HepG2 (cell line): ENCODE measurements around the gene UBAC2. TPM values are rescaled to one million over a fixed set of nuclear protein-coding genes. Genes with fewer than 3 reads are reported as not detected.

ENCODE experiments used
- ARID4A ChIP-seq: sonication (generic); formaldehyde crosslinking; IDR thresholded peaks from 2 replicates; pipeline ENCODE4 v1.5.0; 2020; ENCODE audit warnings: mild to moderate bottlenecking, missing genetic modification reagents, borderline replicate concordance
- KLF16 ChIP-seq, 2 experiments: sonication (generic) in 1 of 2; formaldehyde crosslinking in 1 of 2; IDR thresholded peaks; 2 replicates each; pipeline versions ENCODE4 v1.6.1 to v1.8.0; 2016 to 2023; ENCODE audit warnings: missing genetic modification reagents in 2 of 2, missing compliant biosample characterization in 1 of 2
- ZBTB14 ChIP-seq: sonication (generic); formaldehyde crosslinking; IDR thresholded peaks from 2 replicates; pipeline ENCODE4 v1.4.0; 2020; ENCODE audit warnings: missing genetic modification reagents
- ZNF20 ChIP-seq: sonication (generic); formaldehyde crosslinking; IDR thresholded peaks from 2 replicates; pipeline ENCODE4 v1.4.0; 2020; ENCODE audit warnings: mild to moderate bottlenecking, moderate library complexity, missing genetic modification reagents
- polyA plus RNA-seq, 8 experiments: library from polyadenylated mRNA; depleted of rRNA in 3 of 8; stranded (reverse) in 7 of 8; unstranded in 1 of 8; fragments of >200 nt; fragmentation: Illumina TruSeq in 4 of 8; extraction: Trizol in 4 of 8; gene quantifications; 2 replicates each; pipeline versions ENCODE4 v1.2.1 to v1.2.3, GENCODE V29; 2011 to 2016; ENCODE audit warnings: low read depth in 4 of 8, missing spikeins in 1 of 8, mixed read lengths in 1 of 8; ENCODE audit not compliant: insufficient read depth in 1 of 8
- total RNA-seq, 5 experiments: library from RNA; depleted of rRNA; stranded (reverse); fragments of >200 nt; fragmentation: Illumina TruSeq; extraction: Trizol; gene quantifications; 2 replicates each; pipeline ENCODE4 v1.2.3, GENCODE V29; 2016; ENCODE audit warnings: low read depth in 1 of 5

Gene UBAC2
- total and polyA plus RNA-seq, 2 of the 13 experiments (the other 11 are each of a cell fraction or from before 2014, with no cell fraction given), result 61.3 to 80.8 TPM

GRCh38 chr13:99432609-99433542 lies 232.2 kb downstream of the UBAC2 start (continued):
- TF ChIP-seq ZNF20 (CRISPR knock-in tag) (no peak), ARID4A (CRISPR knock-in tag) (peak; percentile 29; the same call in 1 of the 2 replicates), ZBTB14 (no peak), KLF16 (CRISPR knock-in tag; IDR thresholded peaks at IDR 0.05) (0 out of 4 replicates have a peak, but pooled peaks of 1 of the 2 experiments have one; percentile 39)
